Loucy (cell line): ENCODE data around the gene C12orf43.

Experiments
- H2AFZ ChIP-seq: fragments of 200-600 bp; sonication (generic); 2 replicates; pipeline ENCODE4 v1.6.0; 2016; ENCODE audit warnings: antibody characterized with exemption, mild to moderate bottlenecking, low read length, moderate library complexity
- H3F3A ChIP-seq: fragments of 200-600 bp; 2 replicates; pipeline ENCODE4 v1.6.0; 2016; ENCODE audit warnings: antibody characterized with exemption, low read depth, mild to moderate bottlenecking
- H3K27me3 ChIP-seq: fragments of 200-600 bp; sonication (generic); 2 replicates; pipeline ENCODE4 v1.6.1; 2014; ENCODE audit warnings: low read length, mild to moderate bottlenecking; ENCODE audit not compliant: insufficient read depth, poor library complexity, severe bottlenecking
- H3K36me3 ChIP-seq: fragments of 200-600 bp; sonication (generic); 2 replicates; pipeline ENCODE4 v1.6.1; 2016; ENCODE audit warnings: low read length; ENCODE audit not compliant: insufficient read depth
- H3K4me1 ChIP-seq: fragments of 200-600 bp; sonication (generic); 2 replicates; pipeline ENCODE4 v1.5.1; 2014; ENCODE audit warnings: low read length, mild to moderate bottlenecking; ENCODE audit not compliant: insufficient read depth, poor library complexity, severe bottlenecking
- H3K4me2 ChIP-seq: fragments of 200-600 bp; sonication (generic); 2 replicates; pipeline ENCODE4 v1.6.0; 2014; ENCODE audit warnings: antibody characterized with exemption, low read length, low read depth, mild to moderate bottlenecking; ENCODE audit not compliant: poor library complexity, severe bottlenecking
- H3K4me3 ChIP-seq: fragments of 200-600 bp; sonication (generic); 2 replicates; pipeline ENCODE4 v1.5.1; 2014; ENCODE audit warnings: low read length, mild to moderate bottlenecking, mixed read lengths; ENCODE audit not compliant: poor library complexity, severe bottlenecking
- H3K79me2 ChIP-seq: fragments of 200-600 bp; sonication (generic); 2 replicates; pipeline ENCODE4 v1.6.1; 2014; ENCODE audit warnings: low read length; ENCODE audit not compliant: insufficient read depth
- H3K9ac ChIP-seq: fragments of 200-600 bp; sonication (generic); 2 replicates; pipeline ENCODE4 v1.6.0; 2014; ENCODE audit warnings: mild to moderate bottlenecking, low read depth, low read length, moderate library complexity; ENCODE audit not compliant: poor library complexity, severe bottlenecking
- H3K9me2 ChIP-seq: fragments of 200-600 bp; sonication (generic); replicated peaks from 2 replicates; pipeline ENCODE4 v1.6.1; 2016; ENCODE audit warnings: low read depth, low read length, mixed read lengths
- H3K9me3 ChIP-seq: fragments of 200-600 bp; sonication (generic); 2 replicates; pipeline ENCODE4 v1.6.1; 2014; ENCODE audit warnings: mild to moderate bottlenecking, antibody characterized with exemption, low read length, low read depth; ENCODE audit not compliant: insufficient read depth
- H4K20me1 ChIP-seq: fragments of 200-600 bp; sonication (generic); 2 replicates; pipeline ENCODE4 v1.6.0; 2014; ENCODE audit warnings: antibody characterized with exemption, low read length, mild to moderate bottlenecking; ENCODE audit not compliant: insufficient read depth, poor library complexity, severe bottlenecking
- CTCF ChIP-seq: fragments of 200-600 bp; sonication (generic); conservative IDR thresholded peaks from 2 replicates; pipeline ENCODE4 v1.5.1; 2014; ENCODE audit warnings: mild to moderate bottlenecking, antibody characterized with exemption, low read length
- EZH2phosphoT487 ChIP-seq: fragments of 200-600 bp; IDR thresholded peaks from 2 replicates; pipeline ENCODE4 v1.6.1; 2018; ENCODE audit warnings: antibody characterized with exemption, mild to moderate bottlenecking, moderate library complexity, borderline replicate concordance

Gene C12orf43

GRCh38 chr12:120982659-120983058 is 33.6 kb downstream of the C12orf43 start:
- H2AFZ ChIP-seq, result no peak overlapping the region
- no peaks in the 10 kb centered on the region for H3K27me3 ChIP-seq
- TF ChIP-seq EZH2phosphoT487, result no peak
- TF ChIP-seq CTCF, result no peak
- H3K9ac ChIP-seq, result no peak overlapping the region
- no peaks in the 10 kb centered on the region for H3K9me3 ChIP-seq
- H3K4me2 ChIP-seq, result no peak overlapping the region
- no peaks in the 10 kb centered on the region for H3K79me2 ChIP-seq
- H3K4me1 ChIP-seq, result peaks cover 3% of the 10 kb centered on the region
- no peaks in the 10 kb centered on the region for H3F3A ChIP-seq
- no peaks in the 10 kb centered on the region for H4K20me1 ChIP-seq
- H3K36me3 ChIP-seq, result no peaks in the 10 kb centered on the region
- H3K4me3 ChIP-seq, result no peak overlapping the region
- H3K9me2 ChIP-seq, result no peaks in the 10 kb centered on the region

GRCh38 chr12:120981407-120981941 is 34.8 kb downstream of the C12orf43 start:
- H3K36me3 ChIP-seq, result no peaks in the 10 kb centered on the region
- no peak overlapping the region for H3K4me2 ChIP-seq
- H3K27me3 ChIP-seq, result no peaks in the 10 kb centered on the region
- H3K4me1 ChIP-seq, result peaks cover 3% of the 10 kb centered on the region
- H3K9me2 ChIP-seq, result no peaks in the 10 kb centered on the region
- TF ChIP-seq EZH2phosphoT487 (no peak), CTCF (no peak)
- no peak overlapping the region for H3K4me3 ChIP-seq
- H3F3A ChIP-seq, result no peaks in the 10 kb centered on the region
- H3K9ac ChIP-seq, result no peak overlapping the region
- H3K79me2 ChIP-seq, result no peaks in the 10 kb centered on the region
- H2AFZ ChIP-seq, result no peak overlapping the region
- H3K9me3 ChIP-seq, result no peaks in the 10 kb centered on the region
- H4K20me1 ChIP-seq, result no peaks in the 10 kb centered on the region

GRCh38 chr12:120980800-120981368 is 35.4 kb downstream of the C12orf43 start:
- Histone ChIP-seq H3K4me3 (no peak overlapping the region), H3K79me2 (no peaks in the 10 kb centered on the region), H3F3A (no peaks in the 10 kb centered on the region), H3K36me3 (no peaks in the 10 kb centered on the region), H3K9me3 (no peaks in the 10 kb centered on the region), H3K27me3 (no peaks in the 10 kb centered on the region), H4K20me1 (no peaks in the 10 kb centered on the region), H3K9ac (no peak overlapping the region), H3K4me2 (no peak overlapping the region), H2AFZ (no peak overlapping the region), H3K4me1 (peaks cover 3% of the 10 kb centered on the region), H3K9me2 (no peaks in the 10 kb centered on the region)
- TF ChIP-seq EZH2phosphoT487 (no peak), CTCF (no peak)
